A549 (cell line): ENCODE results near the gene ANXA1.

ENCODE experiments used
- EHMT2 ChIP-seq: fragments of 200-600 bp; sonication (generic); IDR thresholded peaks from 2 replicates; pipeline ENCODE4 v1.6.1; 2016; ENCODE audit warnings: antibody characterized with exemption, low read depth, mild to moderate bottlenecking, moderate library complexity
- FOSL2 ChIP-seq, 2 experiments: fragments of 450-650 bp in 1 of 2; fragments of >200 bp in 1 of 2; sonication (Bioruptor Twin) in 1 of 2; formaldehyde crosslinking; IDR thresholded peaks; 2 replicates each; pipeline versions ENCODE4 v1.5.0 to v1.6.1; 2016 to 2020; ENCODE audit warnings: mild to moderate bottlenecking in 1 of 2, moderate library complexity in 1 of 2
- KDM1A ChIP-seq: fragments of 200-600 bp; sonication (generic); IDR thresholded peaks from 2 replicates; pipeline ENCODE4 v1.6.1; 2016; ENCODE audit warnings: low read depth, mild to moderate bottlenecking
- KDM5A ChIP-seq: fragments of 200-600 bp; sonication (generic); IDR thresholded peaks from 2 replicates; pipeline ENCODE4 v1.6.1; 2016; ENCODE audit warnings: antibody characterized with exemption, mild to moderate bottlenecking
- MAFK ChIP-seq: fragments of 450-650 bp; IDR thresholded peaks from 2 replicates; pipeline ENCODE4 v1.6.1; 2014; ENCODE audit not compliant: partially characterized antibody
- POLR2A ChIP-seq: IDR thresholded peaks from 2 replicates; pipeline ENCODE4 v1.6.1; 2012; ENCODE audit warnings: mild to moderate bottlenecking, low read length
- TF ChIP-seq, protein P1 (sequence below): fragments of >200 bp; sonication (Bioruptor Twin); formaldehyde crosslinking; IDR thresholded peaks from 3 replicates; pipeline ENCODE4 v1.5.1; 2016
- TF ChIP-seq, protein P2 (sequence below): fragments of 450-650 bp; IDR thresholded peaks from 2 replicates; pipeline ENCODE4 v1.6.1; 2014; ENCODE audit warnings: antibody characterized with exemption
- TF ChIP-seq, protein P3 (sequence below): IDR thresholded peaks from 2 replicates; pipeline ENCODE4 v1.6.1; 2012

DNA sequence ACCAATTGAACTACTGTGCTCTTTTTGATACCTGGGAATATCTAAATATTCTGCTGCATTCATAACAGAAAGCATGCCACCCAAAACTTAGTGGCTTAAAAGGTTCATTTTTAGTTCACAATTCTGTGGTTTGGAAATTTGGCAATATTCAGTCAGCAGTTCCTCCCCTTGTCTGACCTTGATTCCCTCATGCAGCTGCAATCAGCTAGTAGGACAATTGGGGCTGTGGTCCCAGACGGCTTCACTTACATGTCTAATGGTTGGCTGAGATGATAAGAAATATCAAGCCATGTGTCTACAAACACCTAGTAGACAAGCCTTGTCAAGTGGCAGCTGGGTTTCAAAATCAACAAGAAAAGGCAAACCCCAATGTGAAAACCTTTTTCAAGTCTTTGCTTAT is 51.3 kb downstream of the ANXA1 start:
- TF ChIP-seq, protein P1, sequence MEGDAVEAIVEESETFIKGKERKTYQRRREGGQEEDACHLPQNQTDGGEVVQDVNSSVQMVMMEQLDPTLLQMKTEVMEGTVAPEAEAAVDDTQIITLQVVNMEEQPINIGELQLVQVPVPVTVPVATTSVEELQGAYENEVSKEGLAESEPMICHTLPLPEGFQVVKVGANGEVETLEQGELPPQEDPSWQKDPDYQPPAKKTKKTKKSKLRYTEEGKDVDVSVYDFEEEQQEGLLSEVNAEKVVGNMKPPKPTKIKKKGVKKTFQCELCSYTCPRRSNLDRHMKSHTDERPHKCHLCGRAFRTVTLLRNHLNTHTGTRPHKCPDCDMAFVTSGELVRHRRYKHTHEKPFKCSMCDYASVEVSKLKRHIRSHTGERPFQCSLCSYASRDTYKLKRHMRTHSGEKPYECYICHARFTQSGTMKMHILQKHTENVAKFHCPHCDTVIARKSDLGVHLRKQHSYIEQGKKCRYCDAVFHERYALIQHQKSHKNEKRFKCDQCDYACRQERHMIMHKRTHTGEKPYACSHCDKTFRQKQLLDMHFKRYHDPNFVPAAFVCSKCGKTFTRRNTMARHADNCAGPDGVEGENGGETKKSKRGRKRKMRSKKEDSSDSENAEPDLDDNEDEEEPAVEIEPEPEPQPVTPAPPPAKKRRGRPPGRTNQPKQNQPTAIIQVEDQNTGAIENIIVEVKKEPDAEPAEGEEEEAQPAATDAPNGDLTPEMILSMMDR: no peak
- TF ChIP-seq EHMT2: no peak
- TF ChIP-seq, protein P2, sequence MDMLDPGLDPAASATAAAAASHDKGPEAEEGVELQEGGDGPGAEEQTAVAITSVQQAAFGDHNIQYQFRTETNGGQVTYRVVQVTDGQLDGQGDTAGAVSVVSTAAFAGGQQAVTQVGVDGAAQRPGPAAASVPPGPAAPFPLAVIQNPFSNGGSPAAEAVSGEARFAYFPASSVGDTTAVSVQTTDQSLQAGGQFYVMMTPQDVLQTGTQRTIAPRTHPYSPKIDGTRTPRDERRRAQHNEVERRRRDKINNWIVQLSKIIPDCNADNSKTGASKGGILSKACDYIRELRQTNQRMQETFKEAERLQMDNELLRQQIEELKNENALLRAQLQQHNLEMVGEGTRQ: no peak
- TF ChIP-seq MAFK: no peak
- TF ChIP-seq, protein P3, sequence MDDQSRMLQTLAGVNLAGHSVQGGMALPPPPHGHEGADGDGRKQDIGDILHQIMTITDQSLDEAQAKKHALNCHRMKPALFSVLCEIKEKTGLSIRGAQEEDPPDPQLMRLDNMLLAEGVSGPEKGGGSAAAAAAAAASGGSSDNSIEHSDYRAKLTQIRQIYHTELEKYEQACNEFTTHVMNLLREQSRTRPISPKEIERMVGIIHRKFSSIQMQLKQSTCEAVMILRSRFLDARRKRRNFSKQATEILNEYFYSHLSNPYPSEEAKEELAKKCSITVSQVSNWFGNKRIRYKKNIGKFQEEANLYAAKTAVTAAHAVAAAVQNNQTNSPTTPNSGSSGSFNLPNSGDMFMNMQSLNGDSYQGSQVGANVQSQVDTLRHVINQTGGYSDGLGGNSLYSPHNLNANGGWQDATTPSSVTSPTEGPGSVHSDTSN: no peak
- no peak for TF ChIP-seq POLR2A
- TF ChIP-seq KDM1A: no peak
- no peak for TF ChIP-seq FOSL2 (IDR thresholded peaks at IDR 0.05)
- no peak for TF ChIP-seq FOSL2 (CRISPR knock-in tag; IDR thresholded peaks at IDR 0.05)
- TF ChIP-seq KDM5A: no peak
